NCI-H1105 treated with DMSO at 0.1 percent for 48 hours (cell line): ENCODE results near the gene NEURL2.

Experiments used
- DNase-seq: peaks from one replicate; lab custom pipeline; 2025; lab: John Stamatoyannopoulos, UW

The NEURL2 gene

GRCh38 chr20:45842169-45842812, 48.7 kb downstream of the NEURL2 start:
- no peak for DNase-seq

GRCh38 chr20:45841407-45842129, 49.4 kb downstream of the NEURL2 start:
- DNase-seq = no peak

GRCh38 chr20:45840700-45841198, 50.3 kb downstream of the NEURL2 start:
- no peak for DNase-seq
